ENCODE results near the gene FANCD2OS.
"Not testable (repeated sequence)": the region's sequence is repeated elsewhere in the genome, so short reads cannot be mapped to it uniquely, and the experiment has no call there.

The FANCD2OS gene

GRCh38 chr3:10106919-10107318, 1.1 kb downstream of the FANCD2OS start:
- DNase-seq (ENCODE audit: extremely low spot score, insufficient read length, low read depth) (no peak), FAIRE-seq (no peak)

GRCh38 chr3:10099041-10099440, 9.0 kb downstream of the FANCD2OS start:
- DNase-seq (ENCODE audit: extremely low spot score, insufficient read length, low read depth) (no peak), FAIRE-seq (no peak)

DNA sequence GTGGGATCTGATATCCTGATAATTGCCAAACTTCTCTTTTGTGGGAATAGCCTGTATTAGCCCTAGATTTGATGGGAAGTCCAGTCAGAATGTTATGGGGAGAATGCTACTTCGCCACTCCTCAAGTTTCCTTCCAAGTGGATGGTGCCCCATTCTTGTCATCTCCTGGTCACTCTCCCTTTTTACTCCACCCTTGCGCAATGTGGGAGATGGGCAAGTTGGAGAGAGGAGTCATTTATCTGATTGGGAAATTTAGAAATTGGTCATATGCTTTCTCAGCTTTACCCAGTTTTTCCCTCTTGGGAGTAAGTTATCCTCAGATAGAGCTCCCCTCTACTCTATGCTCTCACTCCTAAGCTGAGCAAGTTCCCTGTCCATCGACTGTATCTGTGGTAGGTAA, 14.4 kb downstream of the FANCD2OS start:
- no peak for DNase-seq (ENCODE audit: extremely low spot score, insufficient read length, low read depth)
- no peak for FAIRE-seq

DNA sequence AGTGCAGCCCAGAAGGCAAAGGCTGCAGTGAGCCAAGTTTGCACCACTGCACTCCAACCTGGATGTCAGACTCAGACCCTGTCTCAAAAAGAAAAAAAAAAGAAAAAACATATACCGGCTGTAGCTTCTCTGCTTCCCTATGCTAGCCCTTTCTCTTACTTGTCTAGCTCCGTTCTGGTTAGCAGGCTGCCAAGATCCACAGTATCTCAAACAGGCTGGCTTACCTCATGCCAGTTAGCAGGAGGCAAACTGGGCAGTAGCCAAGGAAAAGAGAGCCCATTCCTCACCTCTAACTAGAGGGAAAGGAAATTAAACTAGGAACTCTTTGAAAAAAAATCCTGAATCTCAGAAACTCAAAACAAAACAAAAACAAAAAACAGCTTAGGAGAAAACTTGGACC, 16.7 kb downstream of the FANCD2OS start:
- peak; percentile 15 for FAIRE-seq
- not testable (repeated sequence) for DNase-seq (ENCODE audit: extremely low spot score, insufficient read length, low read depth)

DNA sequence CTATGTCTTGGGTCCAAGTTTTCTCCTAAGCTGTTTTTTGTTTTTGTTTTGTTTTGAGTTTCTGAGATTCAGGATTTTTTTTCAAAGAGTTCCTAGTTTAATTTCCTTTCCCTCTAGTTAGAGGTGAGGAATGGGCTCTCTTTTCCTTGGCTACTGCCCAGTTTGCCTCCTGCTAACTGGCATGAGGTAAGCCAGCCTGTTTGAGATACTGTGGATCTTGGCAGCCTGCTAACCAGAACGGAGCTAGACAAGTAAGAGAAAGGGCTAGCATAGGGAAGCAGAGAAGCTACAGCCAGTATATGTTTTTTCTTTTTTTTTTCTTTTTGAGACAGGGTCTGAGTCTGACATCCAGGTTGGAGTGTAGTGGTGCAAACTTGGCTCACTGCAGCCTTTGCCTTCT, 17.3 kb downstream of the FANCD2OS start:
- FAIRE-seq; DNase-seq (ENCODE audit: extremely low spot score, insufficient read length, low read depth): not testable (repeated sequence)

DNA sequence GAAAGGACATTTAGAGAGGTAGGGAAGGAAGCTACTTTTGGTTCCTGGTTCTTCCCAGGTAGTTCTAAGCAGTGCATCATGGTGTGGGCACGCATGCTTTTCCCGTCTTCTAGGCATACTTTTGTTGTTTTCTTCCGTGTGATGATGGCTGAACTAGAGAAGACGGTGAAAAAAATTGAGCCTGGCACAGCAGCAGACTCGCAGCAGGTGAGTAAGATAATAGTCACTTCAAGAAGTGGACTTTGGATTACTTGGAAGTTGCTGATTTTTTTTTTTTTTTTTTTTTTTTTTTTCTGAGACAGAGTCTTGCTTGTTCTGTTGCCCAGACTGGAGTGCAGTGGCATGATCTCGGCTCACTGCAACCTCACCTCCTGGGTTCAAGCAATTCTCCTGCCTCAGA, 17.9 kb downstream of the FANCD2OS start:
- no peak for DNase-seq (ENCODE audit: extremely low spot score, insufficient read length, low read depth)
- no peak for FAIRE-seq

DNA sequence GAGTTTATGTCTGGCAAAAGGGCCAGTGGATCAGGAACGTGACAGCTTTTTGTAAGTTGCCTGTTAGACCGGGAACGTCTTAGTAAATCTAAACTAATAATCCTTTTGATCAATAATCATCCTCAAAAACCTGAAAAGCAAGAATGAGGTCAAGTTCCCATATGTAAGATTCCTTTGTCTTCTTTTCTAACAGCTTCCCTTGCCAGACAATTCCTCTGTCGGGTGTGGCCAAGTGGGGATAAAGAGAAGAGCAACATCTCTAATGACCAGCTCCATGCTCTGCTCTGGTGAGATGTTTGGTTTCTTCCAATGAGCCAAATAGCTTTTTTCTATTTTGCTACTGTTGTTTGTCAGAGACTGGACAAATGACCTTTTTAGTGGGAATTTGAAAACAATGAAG, 19.8 kb downstream of the FANCD2OS start:
- DNase-seq (ENCODE audit: extremely low spot score, insufficient read length, low read depth) (no peak), FAIRE-seq (no peak)

GRCh38 chr3:10085738-10086137, 22.3 kb downstream of the FANCD2OS start:
- FAIRE-seq (no peak), DNase-seq (ENCODE audit: extremely low spot score, insufficient read length, low read depth) (no peak)

DNA sequence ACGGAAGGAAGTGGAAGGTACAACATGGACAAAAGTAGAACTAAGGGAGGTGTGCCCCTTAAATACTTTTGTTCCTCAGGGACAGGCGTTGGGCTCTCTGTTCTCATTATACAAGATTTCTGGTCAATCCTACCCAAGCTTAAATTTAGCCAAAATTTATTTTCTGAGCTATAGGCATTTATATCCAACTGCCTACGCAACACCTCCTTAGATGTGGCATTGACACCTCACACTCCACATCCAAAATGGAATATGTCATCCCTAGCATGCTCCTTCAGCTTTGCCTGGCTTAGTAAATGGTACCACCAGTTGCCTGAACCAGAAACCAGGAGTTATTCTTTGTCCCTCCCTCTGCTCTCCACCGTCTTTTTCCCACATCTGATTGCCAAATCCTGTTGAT, 26.2 kb downstream of the FANCD2OS start:
- no peak for FAIRE-seq

DNA sequence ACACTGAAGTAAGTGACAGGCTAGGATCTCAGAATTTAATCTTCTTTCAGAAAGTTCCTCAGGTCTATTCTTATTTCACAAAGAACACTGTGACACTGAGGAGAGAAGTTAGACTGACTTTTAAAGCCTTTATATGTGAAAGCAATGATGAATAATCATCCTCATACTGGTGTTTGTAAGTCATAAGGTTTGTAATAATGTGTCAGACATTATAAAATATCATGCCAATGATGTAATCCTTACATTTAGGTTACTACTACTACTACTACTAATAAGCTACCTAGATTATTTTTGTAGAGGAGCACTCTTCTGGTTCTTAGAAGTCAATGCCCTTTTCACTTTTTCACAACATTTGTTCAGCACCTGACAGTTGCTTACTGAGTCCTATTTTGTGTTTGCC, 33.4 kb downstream of the FANCD2OS start:
- FAIRE-seq (no peak), DNase-seq (ENCODE audit: extremely low spot score, insufficient read length, low read depth) (no peak)

More for the DNA sequence above, 26.2 kb downstream of the FANCD2OS start:
- DNase-seq (ENCODE audit: extremely low spot score, insufficient read length, low read depth): no peak

DNA sequence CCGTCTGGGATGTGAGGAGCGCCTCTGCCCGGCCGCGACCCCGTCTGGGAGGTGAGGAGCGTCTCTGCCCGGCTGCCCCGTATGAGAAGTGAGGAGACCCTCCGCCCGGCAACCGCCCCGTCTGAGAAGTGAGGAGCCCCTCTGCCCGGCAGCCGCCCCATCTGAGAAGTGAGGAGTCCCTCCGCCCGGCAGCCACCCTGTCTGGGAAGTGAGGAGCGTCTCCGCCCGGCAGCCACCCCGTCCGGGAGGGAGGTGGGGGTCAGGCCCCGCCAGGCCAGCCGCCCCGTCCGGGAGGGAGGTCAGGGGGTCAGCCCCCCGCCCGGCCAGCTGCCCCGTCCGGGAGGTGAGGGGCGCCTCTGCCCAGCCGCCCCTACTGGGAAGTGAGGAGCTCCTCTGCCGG, 38.0 kb downstream of the FANCD2OS start:
- FAIRE-seq; DNase-seq (ENCODE audit: extremely low spot score, insufficient read length, low read depth): not testable (repeated sequence)

DNA sequence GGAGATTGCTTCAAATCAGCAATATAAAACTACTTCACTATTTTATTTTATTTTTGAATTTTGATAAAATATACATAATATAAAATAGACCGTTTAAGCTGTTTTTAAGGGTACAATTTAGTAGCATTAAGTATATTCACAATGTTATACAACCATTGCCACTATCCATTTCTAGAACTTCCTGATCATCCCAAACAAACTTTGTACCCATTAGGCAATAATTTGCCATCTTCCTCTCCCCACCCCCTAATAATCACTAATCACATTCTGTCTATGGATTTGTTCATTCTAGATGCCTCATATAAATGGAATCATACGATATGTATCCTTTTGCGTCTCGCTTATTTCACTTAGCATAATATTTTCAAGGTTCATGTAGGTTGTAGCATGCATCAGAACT, 53.0 kb downstream of the FANCD2OS start:
- DNase-seq (ENCODE audit: extremely low spot score, insufficient read length, low read depth): no peak
- no peak for FAIRE-seq

Data from GM18507 (cell line).